ENCODE data around the gene LRRC8C. TPM values are rescaled to one million over a fixed set of nuclear protein-coding genes. Genes with fewer than 3 reads are reported as not detected.

LRRC8C gene
- total and polyA plus RNA-seq, 10 of the 15 experiments (the other 5 are each of a cell fraction or from before 2014, with no cell fraction given): 2.3 to 16.3 (median 10.8) TPM

- no peak for TF ChIP-seq ZBTB4 (CRISPR knock-in tag; IDR thresholded peaks at IDR 0.05)
- no peak for TF ChIP-seq ZNF207 (IDR thresholded peaks at IDR 0.05; ENCODE audit: borderline replicate concordance)
- TF ChIP-seq ZBTB33 (IDR thresholded peaks at IDR 0.05): no peak
- TF ChIP-seq, protein P1, sequence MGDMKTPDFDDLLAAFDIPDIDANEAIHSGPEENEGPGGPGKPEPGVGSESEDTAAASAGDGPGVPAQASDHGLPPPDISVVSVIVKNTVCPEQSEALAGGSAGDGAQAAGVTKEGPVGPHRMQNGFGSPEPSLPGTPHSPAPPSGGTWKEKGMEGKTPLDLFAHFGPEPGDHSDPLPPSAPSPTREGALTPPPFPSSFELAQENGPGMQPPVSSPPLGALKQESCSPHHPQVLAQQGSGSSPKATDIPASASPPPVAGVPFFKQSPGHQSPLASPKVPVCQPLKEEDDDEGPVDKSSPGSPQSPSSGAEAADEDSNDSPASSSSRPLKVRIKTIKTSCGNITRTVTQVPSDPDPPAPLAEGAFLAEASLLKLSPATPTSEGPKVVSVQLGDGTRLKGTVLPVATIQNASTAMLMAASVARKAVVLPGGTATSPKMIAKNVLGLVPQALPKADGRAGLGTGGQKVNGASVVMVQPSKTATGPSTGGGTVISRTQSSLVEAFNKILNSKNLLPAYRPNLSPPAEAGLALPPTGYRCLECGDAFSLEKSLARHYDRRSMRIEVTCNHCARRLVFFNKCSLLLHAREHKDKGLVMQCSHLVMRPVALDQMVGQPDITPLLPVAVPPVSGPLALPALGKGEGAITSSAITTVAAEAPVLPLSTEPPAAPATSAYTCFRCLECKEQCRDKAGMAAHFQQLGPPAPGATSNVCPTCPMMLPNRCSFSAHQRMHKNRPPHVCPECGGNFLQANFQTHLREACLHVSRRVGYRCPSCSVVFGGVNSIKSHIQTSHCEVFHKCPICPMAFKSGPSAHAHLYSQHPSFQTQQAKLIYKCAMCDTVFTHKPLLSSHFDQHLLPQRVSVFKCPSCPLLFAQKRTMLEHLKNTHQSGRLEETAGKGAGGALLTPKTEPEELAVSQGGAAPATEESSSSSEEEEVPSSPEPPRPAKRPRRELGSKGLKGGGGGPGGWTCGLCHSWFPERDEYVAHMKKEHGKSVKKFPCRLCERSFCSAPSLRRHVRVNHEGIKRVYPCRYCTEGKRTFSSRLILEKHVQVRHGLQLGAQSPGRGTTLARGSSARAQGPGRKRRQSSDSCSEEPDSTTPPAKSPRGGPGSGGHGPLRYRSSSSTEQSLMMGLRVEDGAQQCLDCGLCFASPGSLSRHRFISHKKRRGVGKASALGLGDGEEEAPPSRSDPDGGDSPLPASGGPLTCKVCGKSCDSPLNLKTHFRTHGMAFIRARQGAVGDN (IDR thresholded peaks at IDR 0.05): no peak
- TF ChIP-seq PAX5 (IDR thresholded peaks at IDR 0.05; ENCODE audit: borderline replicate concordance, low read depth, low read length): no peak
- TF ChIP-seq IKZF2 (IDR thresholded peaks at IDR 0.05): no peak; a peak in 1 of 4 replicates
- TF ChIP-seq ATF7 (IDR thresholded peaks at IDR 0.05; ENCODE audit: low read depth): no peak
- 0 out of 2 replicates have a peak, but pooled peaks have one; percentile 62 for TF ChIP-seq LARP7 (IDR thresholded peaks at IDR 0.05)
- TF ChIP-seq, protein P2, sequence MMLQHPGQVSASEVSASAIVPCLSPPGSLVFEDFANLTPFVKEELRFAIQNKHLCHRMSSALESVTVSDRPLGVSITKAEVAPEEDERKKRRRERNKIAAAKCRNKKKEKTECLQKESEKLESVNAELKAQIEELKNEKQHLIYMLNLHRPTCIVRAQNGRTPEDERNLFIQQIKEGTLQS (IDR thresholded peaks at IDR 0.05; ENCODE audit: borderline replicate concordance, extremely low read depth, low read depth, low read length): no peak
- no peak for TF ChIP-seq STAT3 (IDR thresholded peaks at IDR 0.05; ENCODE audit: low read depth, low read length)
- TF ChIP-seq, protein P3, sequence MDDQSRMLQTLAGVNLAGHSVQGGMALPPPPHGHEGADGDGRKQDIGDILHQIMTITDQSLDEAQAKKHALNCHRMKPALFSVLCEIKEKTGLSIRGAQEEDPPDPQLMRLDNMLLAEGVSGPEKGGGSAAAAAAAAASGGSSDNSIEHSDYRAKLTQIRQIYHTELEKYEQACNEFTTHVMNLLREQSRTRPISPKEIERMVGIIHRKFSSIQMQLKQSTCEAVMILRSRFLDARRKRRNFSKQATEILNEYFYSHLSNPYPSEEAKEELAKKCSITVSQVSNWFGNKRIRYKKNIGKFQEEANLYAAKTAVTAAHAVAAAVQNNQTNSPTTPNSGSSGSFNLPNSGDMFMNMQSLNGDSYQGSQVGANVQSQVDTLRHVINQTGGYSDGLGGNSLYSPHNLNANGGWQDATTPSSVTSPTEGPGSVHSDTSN (IDR thresholded peaks at IDR 0.05; ENCODE audit: insufficient replicate concordance, low read depth, low read length): peak; percentile 28
- TF ChIP-seq FOXM1 (IDR thresholded peaks at IDR 0.05; ENCODE audit: low read depth, low read length): no peak
- TF ChIP-seq RB1 (IDR thresholded peaks at IDR 0.05; ENCODE audit: borderline replicate concordance): peak; percentile 52; the same call in 1 of the 2 replicates
- TF ChIP-seq NKRF (conservative IDR thresholded peaks at IDR 0.05): no peak
Observed at GRCh38 chr1:89762779-89763648, 130.1 kb downstream of the LRRC8C start (continued).
